NOMO-1 (cell line): ENCODE data around the gene KCTD21.
"Not testable (repeated sequence)": the region's sequence is repeated elsewhere in the genome, so short reads cannot be mapped to it uniquely, and the experiment has no call there.

ENCODE experiments used
- DNase-seq, 2 experiments: peaks; one replicate each; lab custom pipeline; 2025; ENCODE audit not compliant: unreplicated experiment in 2 of 2; lab: John Stamatoyannopoulos, UW

Gene KCTD21, protein sequence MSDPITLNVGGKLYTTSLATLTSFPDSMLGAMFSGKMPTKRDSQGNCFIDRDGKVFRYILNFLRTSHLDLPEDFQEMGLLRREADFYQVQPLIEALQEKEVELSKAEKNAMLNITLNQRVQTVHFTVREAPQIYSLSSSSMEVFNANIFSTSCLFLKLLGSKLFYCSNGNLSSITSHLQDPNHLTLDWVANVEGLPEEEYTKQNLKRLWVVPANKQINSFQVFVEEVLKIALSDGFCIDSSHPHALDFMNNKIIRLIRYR

GRCh38 chr11:78188286-78189173, at the start of gene KCTD21, which contains the start of gene USP35:
KCTD21 (minus strand) TSS chr11:78188626; CDS start chr11:78174554, 14,072 bp downstream.
USP35 (plus strand) TSS chr11:78188919; CDS start chr11:78196246, 7,327 bp downstream.
- DNase-seq = peak; percentile 97 to 98

DNA sequence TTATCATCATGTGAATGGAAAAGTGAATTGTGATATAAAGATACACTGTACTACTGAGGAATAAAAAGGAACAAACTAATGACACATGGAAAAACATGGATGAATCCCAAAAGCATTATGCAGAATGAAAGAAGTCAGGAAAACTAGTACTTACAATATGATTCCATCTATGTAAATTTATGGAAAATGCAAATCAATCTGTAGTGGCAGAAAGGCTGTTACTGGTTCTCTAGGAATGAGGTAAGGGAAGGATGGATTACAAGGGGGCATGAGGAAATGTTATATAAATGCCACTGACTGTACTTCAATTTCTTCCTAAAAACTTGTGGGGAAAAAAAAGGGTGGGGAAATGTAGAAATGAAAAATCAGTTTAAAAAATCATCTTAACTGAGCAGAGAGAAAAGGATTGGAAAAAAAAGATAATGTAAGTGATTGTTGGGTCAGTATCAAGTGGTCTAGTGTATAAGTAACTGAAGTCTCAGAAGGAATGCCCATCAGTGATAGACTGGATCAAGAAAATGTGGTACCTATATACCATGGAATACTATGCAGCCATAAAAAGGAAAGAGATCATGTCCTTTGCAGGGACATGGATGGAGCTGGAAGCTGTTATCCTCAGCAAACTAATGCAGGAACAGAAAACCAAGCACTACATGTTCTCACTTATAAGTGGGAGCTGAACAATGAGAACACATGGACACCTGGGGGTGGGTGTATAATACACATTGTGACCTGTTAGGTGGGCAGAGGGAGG, 49.0 kb upstream of the KCTD21 start:
- no peak for DNase-seq

- no peak for DNase-seq
Measured at GRCh38 chr11:78234006-78234405, 45.6 kb upstream of the KCTD21 start.

DNA sequence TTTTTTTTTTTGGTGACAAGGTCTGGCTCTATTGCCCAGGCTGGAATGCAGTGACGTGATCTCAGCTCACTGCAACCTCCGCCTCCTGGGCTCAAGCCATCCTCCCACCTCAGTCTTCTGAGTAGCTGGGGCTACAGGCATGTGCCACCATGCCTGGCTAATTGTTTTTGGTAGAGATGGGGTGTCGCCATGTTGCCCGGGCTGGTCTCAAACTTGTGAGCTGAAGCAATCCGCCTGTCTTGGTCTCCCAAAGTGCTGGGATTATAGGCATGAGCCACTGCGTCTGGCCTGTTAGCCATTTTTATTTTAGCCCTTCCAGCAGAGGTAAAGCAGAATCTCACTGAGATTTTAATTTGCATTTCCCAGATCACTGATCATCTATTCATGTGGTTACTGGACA, 44.6 kb upstream of the KCTD21 start:
- DNase-seq = not testable (repeated sequence)

- DNase-seq = no peak
Measured at GRCh38 chr11:78231962-78232501, 43.6 kb upstream of the KCTD21 start.

DNA sequence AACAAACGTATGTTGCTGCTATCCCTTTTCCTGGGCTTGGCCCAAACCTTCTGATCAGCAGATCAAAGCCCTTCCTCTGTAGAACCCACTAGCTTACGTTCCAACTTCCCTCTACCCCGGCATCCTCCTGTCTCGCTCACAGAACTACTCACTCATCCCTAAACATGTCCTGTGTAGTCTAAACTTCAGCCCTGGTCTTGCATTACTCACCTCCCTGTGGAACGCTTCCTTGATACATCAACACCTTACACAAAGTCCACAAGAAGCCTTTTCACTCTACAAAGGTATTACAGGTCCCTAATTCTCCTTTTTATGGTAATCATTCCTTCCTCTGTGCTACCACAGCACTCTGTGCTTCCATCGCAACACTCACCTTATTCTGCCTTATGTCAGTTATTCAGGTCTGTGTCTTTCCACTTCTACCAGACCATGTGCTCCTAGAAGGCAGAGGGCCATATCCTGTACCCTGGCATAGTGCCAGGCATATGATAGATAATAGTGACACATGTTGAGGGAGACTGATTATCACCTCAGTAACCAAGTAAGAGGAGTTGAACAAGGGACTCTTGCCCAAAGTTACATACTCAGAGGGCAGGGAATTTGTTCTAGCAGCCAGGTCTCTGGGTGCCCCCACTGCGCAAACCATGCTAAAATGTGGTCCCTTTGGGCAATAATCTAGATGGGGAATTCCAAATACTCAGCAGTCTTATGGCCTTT, 41.9 kb upstream of the KCTD21 start:
- DNase-seq = no peak

DNA sequence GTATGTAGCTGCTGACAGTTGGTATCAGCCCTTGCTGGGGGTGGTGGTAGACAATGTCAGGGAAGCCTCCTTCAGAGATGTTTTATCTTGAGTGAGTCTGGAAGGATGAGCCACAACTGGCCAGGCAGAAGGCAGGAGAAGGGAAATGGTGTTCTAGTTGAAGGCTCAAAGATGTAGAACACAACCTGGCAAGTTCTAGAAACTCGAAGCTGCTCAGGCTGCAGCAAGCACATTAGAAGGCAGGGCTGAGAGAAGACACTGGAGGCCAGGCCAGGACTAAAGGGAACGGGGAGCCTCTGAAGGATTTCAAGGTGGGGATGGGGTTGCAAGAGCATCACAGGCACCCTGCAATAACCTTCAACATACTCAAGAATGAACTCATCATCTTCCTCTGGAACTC, 40.7 kb upstream of the KCTD21 start:
- no peak for DNase-seq

GRCh38 chr11:78228467-78228866, 40.0 kb upstream of the KCTD21 start:
- peak; percentile 63 to 65 for DNase-seq

- peak; percentile 21 to 34 for DNase-seq
Measured at GRCh38 chr11:78227921-78228320, 39.5 kb upstream of the KCTD21 start.

DNA sequence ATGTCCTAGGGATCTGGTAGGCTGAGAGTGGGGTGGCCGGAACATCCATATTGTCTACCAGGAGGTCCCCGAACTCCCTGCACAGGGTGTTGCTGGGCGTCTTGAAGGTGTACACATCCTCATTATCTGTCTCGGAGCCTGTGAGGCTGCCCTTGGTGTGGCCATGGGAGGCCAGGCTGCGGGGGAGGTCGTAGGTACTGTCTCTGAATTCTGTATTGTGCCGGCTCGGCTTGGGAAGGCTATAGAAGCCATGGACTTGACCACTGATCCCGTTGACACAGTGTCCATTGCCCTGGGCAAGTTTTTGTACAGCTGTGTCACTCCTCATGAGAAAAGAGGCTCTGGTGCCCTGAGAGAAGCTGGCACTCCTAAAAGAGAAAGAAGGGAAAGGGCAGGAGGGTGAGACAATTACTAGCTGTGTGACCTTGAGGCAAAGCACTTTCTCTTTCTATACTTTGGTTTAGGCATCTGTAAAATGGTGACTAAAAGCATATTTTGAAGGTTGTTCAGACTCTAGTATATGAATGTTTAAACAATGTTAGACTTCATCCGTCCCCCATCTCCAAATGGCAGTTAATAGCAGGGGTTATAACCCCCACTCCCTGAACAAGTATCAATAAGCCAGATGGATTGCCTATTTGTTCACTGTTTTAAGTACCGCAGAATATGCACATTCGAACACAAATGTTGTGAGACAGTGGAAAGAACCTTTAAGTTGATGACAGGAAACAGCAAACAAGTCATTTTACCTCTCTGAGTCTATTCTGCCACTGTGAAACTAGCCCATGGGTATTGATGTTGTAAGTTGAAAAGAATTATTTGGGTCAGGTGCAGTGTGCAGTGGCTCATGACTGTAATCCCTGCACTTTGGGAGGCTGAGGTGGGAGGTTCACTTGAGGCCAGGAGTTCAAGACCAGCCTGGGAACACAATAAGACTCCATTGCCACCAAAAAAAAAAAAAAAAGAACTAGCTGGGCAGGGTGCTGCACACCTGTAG, 38.6 kb upstream of the KCTD21 start:
- DNase-seq = no peak

DNA sequence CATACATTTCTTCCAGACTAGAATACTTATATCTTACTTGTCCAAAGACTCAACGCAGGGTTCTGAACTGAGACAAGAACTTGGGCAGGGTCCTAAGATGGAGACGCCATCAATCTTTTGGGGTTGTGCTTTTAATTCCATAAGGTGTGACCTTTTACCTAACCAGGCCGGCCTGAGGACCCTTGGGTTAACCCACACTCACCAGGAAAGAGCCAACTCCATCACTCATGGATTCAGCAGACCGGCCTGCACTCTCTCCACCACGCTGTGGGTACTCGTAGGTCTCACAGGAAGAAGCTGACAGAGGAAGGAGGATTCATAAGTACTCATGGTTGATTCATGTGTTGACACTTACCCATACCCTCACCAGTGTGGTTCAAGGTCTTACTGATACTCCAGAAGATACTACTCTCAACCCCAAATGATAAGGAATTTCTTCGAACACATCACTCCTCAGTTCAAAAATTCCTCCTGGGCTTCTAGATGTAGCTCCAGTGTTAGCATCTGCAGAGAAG, 36.5 kb upstream of the KCTD21 start:
- DNase-seq = no peak

DNA sequence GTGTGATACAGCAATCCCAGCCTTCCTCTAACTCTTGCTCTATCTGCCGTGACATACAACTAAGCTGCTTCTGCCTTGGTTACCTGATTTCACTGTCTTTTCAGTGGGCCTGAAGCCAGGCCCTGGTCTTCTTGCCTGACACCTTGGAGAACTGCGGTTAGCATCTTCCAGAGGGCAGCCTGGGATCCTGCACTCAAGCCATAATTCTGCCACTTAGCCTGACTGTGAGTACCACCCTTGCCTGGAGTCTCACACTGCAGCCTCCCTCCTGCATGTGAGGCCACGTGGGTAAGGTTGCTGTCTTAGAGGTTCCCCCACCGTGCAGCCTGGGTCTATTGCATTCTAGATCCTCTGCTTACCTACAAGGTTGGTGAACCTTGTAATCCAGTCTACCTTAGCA, 36.1 kb upstream of the KCTD21 start:
- no peak for DNase-seq

GRCh38 chr11:78223320-78223954, 35.0 kb upstream of the KCTD21 start:
- no peak for DNase-seq

- not testable (repeated sequence) for DNase-seq
Measured at GRCh38 chr11:78222726-78223125, 34.3 kb upstream of the KCTD21 start.

GRCh38 chr11:78221396-78222315, 33.2 kb upstream of the KCTD21 start:
- no peak for DNase-seq

- no peak for DNase-seq
Measured at GRCh38 chr11:78220218-78221157, 32.1 kb upstream of the KCTD21 start.
